Endodermal cell (in vitro differentiated cells): ENCODE measurements around the gene CCDC60. TPM values are rescaled to one million over a fixed set of nuclear protein-coding genes. Genes with fewer than 3 reads are reported as not detected.

Experiments
- DNase-seq: peaks from one replicate; pipeline ENCODE4 v3.0.0-alpha.2; 2017
- H3K27ac ChIP-seq: 2 replicates; pipeline ENCODE4 v1.5.1; 2013; ENCODE audit warnings: mild to moderate bottlenecking, low read depth, low read length, moderate library complexity
- H3K27me3 ChIP-seq: 2 replicates; pipeline ENCODE4 v1.6.1; 2013; ENCODE audit warnings: mild to moderate bottlenecking, low read length, moderate library complexity; ENCODE audit not compliant: insufficient read depth, control insufficient read depth, poor library complexity, severe bottlenecking
- H3K36me3 ChIP-seq: 2 replicates; pipeline ENCODE4 v1.7.0; 2013; ENCODE audit warnings: mild to moderate bottlenecking, low read length, moderate library complexity; ENCODE audit not compliant: control insufficient read depth, insufficient read depth
- H3K4me1 ChIP-seq: one replicate; pipeline ENCODE4 v1.7.0; 2013; ENCODE audit warnings: low read length; ENCODE audit not compliant: control insufficient read depth, insufficient read depth
- H3K4me3 ChIP-seq: 2 replicates; pipeline ENCODE4 v1.5.1; 2013; ENCODE audit warnings: mild to moderate bottlenecking, low read length, moderate library complexity
- H3K9ac ChIP-seq: 2 replicates; pipeline ENCODE4 v1.6.1; 2013; ENCODE audit warnings: mild to moderate bottlenecking, low read length, moderate library complexity; ENCODE audit not compliant: poor library complexity, severe bottlenecking; ENCODE audit errors: extremely low read depth
- H3K9me3 ChIP-seq: 2 replicates; pipeline ENCODE4 v1.6.1; 2013; ENCODE audit warnings: mild to moderate bottlenecking, low read length, moderate library complexity; ENCODE audit not compliant: control insufficient read depth
- H3K27ac Mint-ChIP-seq: 2 replicates; pipeline ENCODE4 v1.8.0; 2020; ENCODE audit warnings: mixed read lengths
- H3K27me3 Mint-ChIP-seq: 2 replicates; pipeline ENCODE4 v1.8.0; 2021; ENCODE audit warnings: mild to moderate bottlenecking, mixed read lengths; ENCODE audit not compliant: insufficient read depth
- H3K36me3 Mint-ChIP-seq: 2 replicates; pipeline ENCODE4 v1.8.0; 2020; ENCODE audit warnings: low read depth, mixed read lengths
- H3K4me1 Mint-ChIP-seq: 2 replicates; pipeline ENCODE4 v1.8.0; 2020; ENCODE audit warnings: mixed read lengths
- H3K4me3 Mint-ChIP-seq: 2 replicates; pipeline ENCODE4 v1.8.0; 2020; ENCODE audit warnings: mild to moderate bottlenecking, moderate library complexity, mixed read lengths
- H3K9me3 Mint-ChIP-seq: 2 replicates; pipeline ENCODE4 v1.8.0; 2020; ENCODE audit warnings: mild to moderate bottlenecking, mixed read lengths
- CTCF ChIP-seq: fragments of 200-600 bp; sonication (generic); conservative IDR thresholded peaks from 2 replicates; pipeline ENCODE4 v1.5.0; 2021; ENCODE audit warnings: antibody characterized with exemption, mild to moderate bottlenecking
- WGBS, 2 experiments: methylation state at CpG; one replicate each; pipeline versions ENCODE4 v1.1.5 to v1.1.7; 2013; ENCODE audit warnings: missing lambda C conversion rate in 2 of 2, mixed read lengths in 1 of 2; ENCODE audit not compliant: insufficient coverage in 1 of 2, insufficient read length in 1 of 2; 5-methylcytosine and 5-hydroxymethylcytosine counted together
- total RNA-seq, 2 donors: library from RNA; stranded (reverse); fragmentation: NEBNext Ultra II Directional in 1 of 2; extraction: Animal tissue kit (Norgen Biotek cat#: 25700) in 1 of 2; gene quantifications; 2 replicates in 1 of 2; 3 replicates in 1 of 2; pipeline ENCODE4 v1.2.1, GENCODE V29; 2021

The CCDC60 gene
- total RNA-seq, 2 donors from 2014 or later: 0.73 to 1.2 TPM

- peaks cover 8% of the 10 kb centered on the region for H3K4me1 Mint-ChIP-seq
- no peak overlapping the region for H3K4me3 Mint-ChIP-seq
- TF ChIP-seq CTCF: no peak
- no peak overlapping the region for H3K9ac ChIP-seq
- no peak overlapping the region for H3K27ac ChIP-seq
- no peak overlapping the region for H3K27ac Mint-ChIP-seq
- H3K4me3 ChIP-seq: no peak overlapping the region
- no peaks in the 10 kb centered on the region for H3K36me3 Mint-ChIP-seq
- peaks cover 5% of the 10 kb centered on the region for H3K27me3 Mint-ChIP-seq
- 80 to 86% methylated on average over 1 of the region's 1 CpG for WGBS, 2 experiments
- H3K36me3 ChIP-seq: no peaks in the 10 kb centered on the region
- H3K9me3 Mint-ChIP-seq: no peaks in the 10 kb centered on the region
- H3K9me3 ChIP-seq: no peaks in the 10 kb centered on the region
- DNase-seq: no peak
- peaks cover 18% of the 10 kb centered on the region for H3K27me3 ChIP-seq
- H3K4me1 ChIP-seq: peaks cover 9% of the 10 kb centered on the region
These were observed 222.3 kb downstream of the CCDC60 start for GRCh38 chr12:119556854-119557253.

- Mint-ChIP-seq H3K9me3 (no peaks in the 10 kb centered on the region), H3K27me3 (no peaks in the 10 kb centered on the region), H3K4me1 (peaks cover 4% of the 10 kb centered on the region), H3K27ac (no peak overlapping the region), H3K4me3 (no peak overlapping the region), H3K36me3 (no peaks in the 10 kb centered on the region)
- no peak for DNase-seq
- H3K9me3 ChIP-seq: no peaks in the 10 kb centered on the region
- no peaks in the 10 kb centered on the region for H3K36me3 ChIP-seq
- no peak overlapping the region for H3K27ac ChIP-seq
- no peak overlapping the region for H3K9ac ChIP-seq
- H3K4me1 ChIP-seq: peaks cover 2% of the 10 kb centered on the region
- TF ChIP-seq CTCF: no peak
- 93 to 96% methylated on average over 3 of the region's 3 CpGs for WGBS, 2 experiments
- no peak overlapping the region for H3K4me3 ChIP-seq
- peaks cover under 1% of the 10 kb centered on the region for H3K27me3 ChIP-seq
These were observed 230.9 kb downstream of the CCDC60 start for GRCh38 chr12:119565404-119565803.

GRCh38 chr12:119570771-119571170 is 236.2 kb downstream of the CCDC60 start:
- Histone ChIP-seq H3K27ac (no peak overlapping the region), H3K9me3 (no peaks in the 10 kb centered on the region), H3K4me1 (peaks cover 2% of the 10 kb centered on the region), H3K9ac (no peak overlapping the region), H3K36me3 (no peaks in the 10 kb centered on the region), H3K27me3 (peaks cover 1% of the 10 kb centered on the region), H3K4me3 (no peak overlapping the region)
- Mint-ChIP-seq H3K4me3 (no peak overlapping the region), H3K36me3 (no peaks in the 10 kb centered on the region), H3K9me3 (no peaks in the 10 kb centered on the region), H3K27ac (no peak overlapping the region), H3K4me1 (peaks cover 4% of the 10 kb centered on the region), H3K27me3 (peaks cover 5% of the 10 kb centered on the region)
- 79 to 90% methylated on average over 2 to 6 of the region's 6 CpGs for WGBS, 2 experiments
- TF ChIP-seq CTCF: no peak
- DNase-seq: no peak
